H1 (cell line): ENCODE data around the gene NADSYN1. TPM values are rescaled to one million over a fixed set of nuclear protein-coding genes. Genes with fewer than 3 reads are reported as not detected.

Source experiments
- JUND ChIP-seq: IDR thresholded peaks from 2 replicates; pipeline ENCODE4 v1.6.1; 2011; ENCODE audit warnings: mild to moderate bottlenecking, improper control_type of control experiment, low read length
- KDM4A ChIP-seq: IDR thresholded peaks from one replicate; pipeline ENCODE4 v1.7.1; 2012; ENCODE audit warnings: low read depth, mild to moderate bottlenecking, moderate library complexity, low read length, inconsistent platforms; ENCODE audit not compliant: severe bottlenecking
- KDM5A ChIP-seq: fragments of 200-600 bp; IDR thresholded peaks from 2 replicates; pipeline ENCODE4 v1.7.1; 2012; ENCODE audit warnings: mild to moderate bottlenecking, low read length, inconsistent platforms, mixed read lengths
- MAFK ChIP-seq: IDR thresholded peaks from 2 replicates; pipeline ENCODE4 v1.6.1; 2012; ENCODE audit warnings: low read depth, mild to moderate bottlenecking, improper control_type of control experiment, low read length
- NANOG ChIP-seq: IDR thresholded peaks from 2 replicates; pipeline ENCODE4 v1.6.1; 2011; ENCODE audit warnings: low read length, low read depth, mild to moderate bottlenecking, inconsistent platforms; ENCODE audit not compliant: insufficient read depth, poor library complexity, severe bottlenecking
- RBBP5 ChIP-seq: IDR thresholded peaks from 2 replicates; pipeline ENCODE4 v1.7.1; 2012; ENCODE audit warnings: low read depth, mild to moderate bottlenecking, inconsistent platforms, low read length, moderate library complexity, borderline replicate concordance
- TAF1 ChIP-seq: IDR thresholded peaks from 2 replicates; pipeline ENCODE4 v1.6.1; 2011; ENCODE audit warnings: mild to moderate bottlenecking, low read depth, low read length
- TCF12 ChIP-seq: IDR thresholded peaks from 2 replicates; pipeline ENCODE4 v1.6.1; 2011; ENCODE audit warnings: low read depth, mild to moderate bottlenecking, low read length
- polyA plus RNA-seq, 7 experiments: library from polyadenylated mRNA; depleted of rRNA in 3 of 7; stranded (reverse) in 5 of 7; unstranded in 2 of 7; fragments of >200 nt in 5 of 7; fragments of 200-250 nt in 2 of 7; gene quantifications; 1 replicate in 5 of 7; 2 replicates in 1 of 7; 4 replicates in 1 of 7; pipeline versions ENCODE4 v1.2.1 to v1.2.3, GENCODE V29; 2011 to 2013; ENCODE audit warnings: missing spikeins in 2 of 7, mixed read lengths in 2 of 7
- total RNA-seq: library from RNA; stranded (reverse); fragmentation: NEBNext Ultra II Directional; extraction: Animal tissue kit (Norgen Biotek cat#: 25700); gene quantifications from 2 replicates; pipeline ENCODE4 v1.2.1, GENCODE V29; 2021
- TF ChIP-seq, protein P1 (sequence below): fragments of 300-600 bp; sonication (generic); IDR thresholded peaks from 2 replicates; pipeline ENCODE4 v1.7.1; 2012; ENCODE audit warnings: low read length, moderate library complexity, mild to moderate bottlenecking, inconsistent platforms; ENCODE audit not compliant: insufficient replicate concordance
- TF ChIP-seq, protein P2 (sequence below): IDR thresholded peaks from 2 replicates; pipeline ENCODE4 v1.6.1; 2012; ENCODE audit warnings: inconsistent platforms
- TF ChIP-seq, protein P3 (sequence below): IDR thresholded peaks from 2 replicates; pipeline ENCODE4 v1.6.1; 2012; ENCODE audit warnings: inconsistent platforms

The NADSYN1 gene
- total and polyA plus RNA-seq, 2 of the 8 experiments (the other 6 are each of a cell fraction or from before 2014, with no cell fraction given): 38.3 to 38.6 TPM

DNA sequence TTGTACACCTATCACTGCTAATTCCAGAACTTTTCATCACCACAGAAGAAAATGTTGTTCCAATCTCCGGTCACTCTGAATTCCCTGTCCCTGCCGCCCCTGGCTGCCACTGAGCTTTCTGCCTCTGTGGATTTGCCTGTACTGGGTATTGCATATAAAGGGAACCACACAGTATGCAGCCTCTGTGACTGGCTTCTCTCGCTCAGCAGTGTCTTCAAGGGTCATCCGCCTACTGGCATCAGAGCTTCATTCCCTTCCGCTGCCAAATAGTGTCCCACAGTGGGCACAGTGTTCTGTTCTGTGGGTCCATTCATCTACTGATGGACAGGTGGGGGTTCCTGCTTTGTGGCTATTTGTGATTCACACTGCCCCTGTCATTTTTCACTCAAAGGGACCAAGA lies 10.1 kb upstream of the NADSYN1 start (continued):
- TF ChIP-seq, protein P1, sequence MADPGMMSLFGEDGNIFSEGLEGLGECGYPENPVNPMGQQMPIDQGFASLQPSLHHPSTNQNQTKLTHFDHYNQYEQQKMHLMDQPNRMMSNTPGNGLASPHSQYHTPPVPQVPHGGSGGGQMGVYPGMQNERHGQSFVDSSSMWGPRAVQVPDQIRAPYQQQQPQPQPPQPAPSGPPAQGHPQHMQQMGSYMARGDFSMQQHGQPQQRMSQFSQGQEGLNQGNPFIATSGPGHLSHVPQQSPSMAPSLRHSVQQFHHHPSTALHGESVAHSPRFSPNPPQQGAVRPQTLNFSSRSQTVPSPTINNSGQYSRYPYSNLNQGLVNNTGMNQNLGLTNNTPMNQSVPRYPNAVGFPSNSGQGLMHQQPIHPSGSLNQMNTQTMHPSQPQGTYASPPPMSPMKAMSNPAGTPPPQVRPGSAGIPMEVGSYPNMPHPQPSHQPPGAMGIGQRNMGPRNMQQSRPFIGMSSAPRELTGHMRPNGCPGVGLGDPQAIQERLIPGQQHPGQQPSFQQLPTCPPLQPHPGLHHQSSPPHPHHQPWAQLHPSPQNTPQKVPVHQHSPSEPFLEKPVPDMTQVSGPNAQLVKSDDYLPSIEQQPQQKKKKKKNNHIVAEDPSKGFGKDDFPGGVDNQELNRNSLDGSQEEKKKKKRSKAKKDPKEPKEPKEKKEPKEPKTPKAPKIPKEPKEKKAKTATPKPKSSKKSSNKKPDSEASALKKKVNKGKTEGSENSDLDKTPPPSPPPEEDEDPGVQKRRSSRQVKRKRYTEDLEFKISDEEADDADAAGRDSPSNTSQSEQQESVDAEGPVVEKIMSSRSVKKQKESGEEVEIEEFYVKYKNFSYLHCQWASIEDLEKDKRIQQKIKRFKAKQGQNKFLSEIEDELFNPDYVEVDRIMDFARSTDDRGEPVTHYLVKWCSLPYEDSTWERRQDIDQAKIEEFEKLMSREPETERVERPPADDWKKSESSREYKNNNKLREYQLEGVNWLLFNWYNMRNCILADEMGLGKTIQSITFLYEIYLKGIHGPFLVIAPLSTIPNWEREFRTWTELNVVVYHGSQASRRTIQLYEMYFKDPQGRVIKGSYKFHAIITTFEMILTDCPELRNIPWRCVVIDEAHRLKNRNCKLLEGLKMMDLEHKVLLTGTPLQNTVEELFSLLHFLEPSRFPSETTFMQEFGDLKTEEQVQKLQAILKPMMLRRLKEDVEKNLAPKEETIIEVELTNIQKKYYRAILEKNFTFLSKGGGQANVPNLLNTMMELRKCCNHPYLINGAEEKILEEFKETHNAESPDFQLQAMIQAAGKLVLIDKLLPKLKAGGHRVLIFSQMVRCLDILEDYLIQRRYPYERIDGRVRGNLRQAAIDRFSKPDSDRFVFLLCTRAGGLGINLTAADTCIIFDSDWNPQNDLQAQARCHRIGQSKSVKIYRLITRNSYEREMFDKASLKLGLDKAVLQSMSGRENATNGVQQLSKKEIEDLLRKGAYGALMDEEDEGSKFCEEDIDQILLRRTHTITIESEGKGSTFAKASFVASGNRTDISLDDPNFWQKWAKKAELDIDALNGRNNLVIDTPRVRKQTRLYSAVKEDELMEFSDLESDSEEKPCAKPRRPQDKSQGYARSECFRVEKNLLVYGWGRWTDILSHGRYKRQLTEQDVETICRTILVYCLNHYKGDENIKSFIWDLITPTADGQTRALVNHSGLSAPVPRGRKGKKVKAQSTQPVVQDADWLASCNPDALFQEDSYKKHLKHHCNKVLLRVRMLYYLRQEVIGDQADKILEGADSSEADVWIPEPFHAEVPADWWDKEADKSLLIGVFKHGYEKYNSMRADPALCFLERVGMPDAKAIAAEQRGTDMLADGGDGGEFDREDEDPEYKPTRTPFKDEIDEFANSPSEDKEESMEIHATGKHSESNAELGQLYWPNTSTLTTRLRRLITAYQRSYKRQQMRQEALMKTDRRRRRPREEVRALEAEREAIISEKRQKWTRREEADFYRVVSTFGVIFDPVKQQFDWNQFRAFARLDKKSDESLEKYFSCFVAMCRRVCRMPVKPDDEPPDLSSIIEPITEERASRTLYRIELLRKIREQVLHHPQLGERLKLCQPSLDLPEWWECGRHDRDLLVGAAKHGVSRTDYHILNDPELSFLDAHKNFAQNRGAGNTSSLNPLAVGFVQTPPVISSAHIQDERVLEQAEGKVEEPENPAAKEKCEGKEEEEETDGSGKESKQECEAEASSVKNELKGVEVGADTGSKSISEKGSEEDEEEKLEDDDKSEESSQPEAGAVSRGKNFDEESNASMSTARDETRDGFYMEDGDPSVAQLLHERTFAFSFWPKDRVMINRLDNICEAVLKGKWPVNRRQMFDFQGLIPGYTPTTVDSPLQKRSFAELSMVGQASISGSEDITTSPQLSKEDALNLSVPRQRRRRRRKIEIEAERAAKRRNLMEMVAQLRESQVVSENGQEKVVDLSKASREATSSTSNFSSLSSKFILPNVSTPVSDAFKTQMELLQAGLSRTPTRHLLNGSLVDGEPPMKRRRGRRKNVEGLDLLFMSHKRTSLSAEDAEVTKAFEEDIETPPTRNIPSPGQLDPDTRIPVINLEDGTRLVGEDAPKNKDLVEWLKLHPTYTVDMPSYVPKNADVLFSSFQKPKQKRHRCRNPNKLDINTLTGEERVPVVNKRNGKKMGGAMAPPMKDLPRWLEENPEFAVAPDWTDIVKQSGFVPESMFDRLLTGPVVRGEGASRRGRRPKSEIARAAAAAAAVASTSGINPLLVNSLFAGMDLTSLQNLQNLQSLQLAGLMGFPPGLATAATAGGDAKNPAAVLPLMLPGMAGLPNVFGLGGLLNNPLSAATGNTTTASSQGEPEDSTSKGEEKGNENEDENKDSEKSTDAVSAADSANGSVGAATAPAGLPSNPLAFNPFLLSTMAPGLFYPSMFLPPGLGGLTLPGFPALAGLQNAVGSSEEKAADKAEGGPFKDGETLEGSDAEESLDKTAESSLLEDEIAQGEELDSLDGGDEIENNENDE: no peak
- TF ChIP-seq NANOG (no peak), RBBP5 (no peak), JUND (no peak), KDM4A (no peak), TCF12 (no peak), KDM5A (no peak), MAFK (no peak), TAF1 (no peak)
- TF ChIP-seq, protein P2, sequence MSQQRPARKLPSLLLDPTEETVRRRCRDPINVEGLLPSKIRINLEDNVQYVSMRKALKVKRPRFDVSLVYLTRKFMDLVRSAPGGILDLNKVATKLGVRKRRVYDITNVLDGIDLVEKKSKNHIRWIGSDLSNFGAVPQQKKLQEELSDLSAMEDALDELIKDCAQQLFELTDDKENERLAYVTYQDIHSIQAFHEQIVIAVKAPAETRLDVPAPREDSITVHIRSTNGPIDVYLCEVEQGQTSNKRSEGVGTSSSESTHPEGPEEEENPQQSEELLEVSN: no peak
- TF ChIP-seq, protein P3, sequence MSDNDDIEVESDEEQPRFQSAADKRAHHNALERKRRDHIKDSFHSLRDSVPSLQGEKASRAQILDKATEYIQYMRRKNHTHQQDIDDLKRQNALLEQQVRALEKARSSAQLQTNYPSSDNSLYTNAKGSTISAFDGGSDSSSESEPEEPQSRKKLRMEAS: no peak
